ENCODE results near the gene KNSTRN.

DNA sequence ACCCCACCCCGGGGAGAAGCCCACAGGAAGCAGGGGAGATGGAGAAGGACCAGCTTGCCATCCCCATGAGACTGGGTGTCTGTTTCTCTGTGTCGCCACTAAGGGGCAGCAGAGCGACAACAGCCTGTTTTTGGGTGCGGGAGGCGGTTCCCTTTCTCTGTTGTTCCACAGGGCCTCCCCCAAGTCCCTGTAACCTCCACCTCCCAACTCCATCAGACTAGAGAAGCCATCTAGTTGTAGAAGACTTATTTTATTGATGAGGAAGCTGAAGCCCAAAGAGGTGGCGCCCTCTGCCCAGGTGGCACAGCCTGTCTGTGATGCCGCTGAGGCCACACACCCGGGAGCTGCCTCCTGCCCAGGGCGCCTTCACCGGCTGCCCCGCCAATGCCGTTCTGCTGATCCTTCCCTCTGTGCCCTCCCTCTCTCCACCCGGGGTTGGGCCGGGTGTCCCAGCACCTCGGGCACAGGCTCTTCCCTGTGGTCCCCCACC is 37.8 kb upstream of the KNSTRN start:
- TF ChIP-seq, protein P1, sequence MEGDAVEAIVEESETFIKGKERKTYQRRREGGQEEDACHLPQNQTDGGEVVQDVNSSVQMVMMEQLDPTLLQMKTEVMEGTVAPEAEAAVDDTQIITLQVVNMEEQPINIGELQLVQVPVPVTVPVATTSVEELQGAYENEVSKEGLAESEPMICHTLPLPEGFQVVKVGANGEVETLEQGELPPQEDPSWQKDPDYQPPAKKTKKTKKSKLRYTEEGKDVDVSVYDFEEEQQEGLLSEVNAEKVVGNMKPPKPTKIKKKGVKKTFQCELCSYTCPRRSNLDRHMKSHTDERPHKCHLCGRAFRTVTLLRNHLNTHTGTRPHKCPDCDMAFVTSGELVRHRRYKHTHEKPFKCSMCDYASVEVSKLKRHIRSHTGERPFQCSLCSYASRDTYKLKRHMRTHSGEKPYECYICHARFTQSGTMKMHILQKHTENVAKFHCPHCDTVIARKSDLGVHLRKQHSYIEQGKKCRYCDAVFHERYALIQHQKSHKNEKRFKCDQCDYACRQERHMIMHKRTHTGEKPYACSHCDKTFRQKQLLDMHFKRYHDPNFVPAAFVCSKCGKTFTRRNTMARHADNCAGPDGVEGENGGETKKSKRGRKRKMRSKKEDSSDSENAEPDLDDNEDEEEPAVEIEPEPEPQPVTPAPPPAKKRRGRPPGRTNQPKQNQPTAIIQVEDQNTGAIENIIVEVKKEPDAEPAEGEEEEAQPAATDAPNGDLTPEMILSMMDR (IDR thresholded peaks at IDR 0.05) = peak; percentile 75 to 83 (median 77)
- TF ChIP-seq EP300 (IDR thresholded peaks at IDR 0.05) = no peak
